GM19395 (cell line): ENCODE measurements around the gene CAMK2A.
"Not testable (repeated sequence)": the region's sequence is repeated elsewhere in the genome, so short reads cannot be mapped to it uniquely, and the experiment has no call there.

Experiments
- ATAC-seq: cut with Tn5 transposase; IDR thresholded peaks from one replicate; pipeline ENCODE4 v1.9.1; 2021; ENCODE audit warnings: mild to moderate bottlenecking, moderate library complexity; ENCODE audit not compliant: unreplicated experiment

The CAMK2A gene

GRCh38 chr5:150256410-150257064 lies 33.0 kb downstream of the CAMK2A start:
- ATAC-seq, result no peak

- no peak for ATAC-seq
Measured at GRCh38 chr5:150255659-150256409, 33.7 kb downstream of the CAMK2A start.

- ATAC-seq, result no peak
Measured at GRCh38 chr5:150254774-150255173, 34.8 kb downstream of the CAMK2A start.

GRCh38 chr5:150254363-150254762 lies 35.2 kb downstream of the CAMK2A start:
- no peak for ATAC-seq

- ATAC-seq, result no peak
Measured at GRCh38 chr5:150253416-150254208, 36.0 kb downstream of the CAMK2A start.

GRCh38 chr5:150252489-150252888 lies 37.1 kb downstream of the CAMK2A start:
- ATAC-seq, result no peak

- no peak for ATAC-seq
Measured at GRCh38 chr5:150251504-150251903, 38.1 kb downstream of the CAMK2A start.

- no peak for ATAC-seq
Measured at GRCh38 chr5:150249744-150250143, 39.8 kb downstream of the CAMK2A start.

GRCh38 chr5:150248946-150249345 lies 40.6 kb downstream of the CAMK2A start:
- no peak for ATAC-seq

- not testable (repeated sequence) for ATAC-seq
Measured at GRCh38 chr5:150248493-150248892, 41.1 kb downstream of the CAMK2A start.

GRCh38 chr5:150247726-150248125 lies 41.8 kb downstream of the CAMK2A start:
- no peak for ATAC-seq

- ATAC-seq, result no peak
Measured at GRCh38 chr5:150246835-150247234, 42.7 kb downstream of the CAMK2A start.

- no peak for ATAC-seq
Measured at GRCh38 chr5:150246429-150246828, 43.1 kb downstream of the CAMK2A start.

- ATAC-seq, result no peak
Measured at GRCh38 chr5:150245808-150246207, 43.8 kb downstream of the CAMK2A start.

GRCh38 chr5:150245111-150245789 lies 44.3 kb downstream of the CAMK2A start:
- no peak for ATAC-seq

- ATAC-seq, result no peak
Measured at GRCh38 chr5:150244209-150244608, 45.4 kb downstream of the CAMK2A start.

- ATAC-seq, result no peak
Measured at GRCh38 chr5:150243590-150243989, 46.0 kb downstream of the CAMK2A start.

- no peak for ATAC-seq
Measured at GRCh38 chr5:150242251-150242894, 47.2 kb downstream of the CAMK2A start.

GRCh38 chr5:150241298-150242160 lies 48.0 kb downstream of the CAMK2A start:
- no peak for ATAC-seq

- no peak for ATAC-seq
Measured at GRCh38 chr5:150239794-150240122, 49.8 kb downstream of the CAMK2A start.
